BJ (cell line): Measurements from ENCODE around the gene CATSPERD. TPM values are rescaled to one million over a fixed set of nuclear protein-coding genes. Genes with fewer than 3 reads are reported as not detected.

Experiments
- CTCF ChIA-PET: fragments of 350-600 bp; formaldehyde crosslinking; extraction: SDS; loops from one replicate; lab custom pipeline; 2021; ENCODE audit warnings: antibody characterized with exemption, inconsistent platforms; lab: Yijun Ruan, JAX
- POLR2A ChIA-PET: fragments of 300-600 bp; sonication (Branson Sonifier 250); formaldehyde crosslinking; extraction: SDS; loops from one replicate; lab custom pipeline; 2021; ENCODE audit warnings: antibody characterized with exemption; lab: Charles Lee
- DNase-seq: peaks from one replicate; pipeline ENCODE4 v3.0.0-alpha.2; 2011; ENCODE audit warnings: low read depth
- H3K27me3 ChIP-seq: 2 replicates; pipeline ENCODE4 v1.6.0; 2011; ENCODE audit warnings: low read length; ENCODE audit not compliant: control insufficient read depth, insufficient read depth
- H3K36me3 ChIP-seq: 2 replicates; pipeline ENCODE4 v1.5.1; 2011; ENCODE audit warnings: low read length; ENCODE audit not compliant: control insufficient read depth, insufficient read depth
- H3K4me3 ChIP-seq: 2 replicates; pipeline ENCODE4 v1.5.1; 2011; ENCODE audit warnings: low read depth, mild to moderate bottlenecking, control low read depth, low read length
- polyA plus RNA-seq: library from polyadenylated mRNA; depleted of rRNA; stranded (reverse); fragments of >200 nt; gene quantifications from 2 replicates; pipeline ENCODE4 v1.2.3, GENCODE V29; 2011
- TF ChIP-seq, protein P1 (sequence below): IDR thresholded peaks from 2 replicates; pipeline ENCODE4 v1.5.1; 2011; ENCODE audit warnings: low read depth, mild to moderate bottlenecking, control low read depth, inconsistent platforms, low read length, moderate library complexity; ENCODE audit not compliant: insufficient read depth

CATSPERD gene
- polyA plus RNA-seq, 1 experiment: not detected

GRCh38 chr19:5809469-5809868 is 89.0 kb downstream of the CATSPERD start:
- TF ChIP-seq, protein P1, sequence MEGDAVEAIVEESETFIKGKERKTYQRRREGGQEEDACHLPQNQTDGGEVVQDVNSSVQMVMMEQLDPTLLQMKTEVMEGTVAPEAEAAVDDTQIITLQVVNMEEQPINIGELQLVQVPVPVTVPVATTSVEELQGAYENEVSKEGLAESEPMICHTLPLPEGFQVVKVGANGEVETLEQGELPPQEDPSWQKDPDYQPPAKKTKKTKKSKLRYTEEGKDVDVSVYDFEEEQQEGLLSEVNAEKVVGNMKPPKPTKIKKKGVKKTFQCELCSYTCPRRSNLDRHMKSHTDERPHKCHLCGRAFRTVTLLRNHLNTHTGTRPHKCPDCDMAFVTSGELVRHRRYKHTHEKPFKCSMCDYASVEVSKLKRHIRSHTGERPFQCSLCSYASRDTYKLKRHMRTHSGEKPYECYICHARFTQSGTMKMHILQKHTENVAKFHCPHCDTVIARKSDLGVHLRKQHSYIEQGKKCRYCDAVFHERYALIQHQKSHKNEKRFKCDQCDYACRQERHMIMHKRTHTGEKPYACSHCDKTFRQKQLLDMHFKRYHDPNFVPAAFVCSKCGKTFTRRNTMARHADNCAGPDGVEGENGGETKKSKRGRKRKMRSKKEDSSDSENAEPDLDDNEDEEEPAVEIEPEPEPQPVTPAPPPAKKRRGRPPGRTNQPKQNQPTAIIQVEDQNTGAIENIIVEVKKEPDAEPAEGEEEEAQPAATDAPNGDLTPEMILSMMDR: no peak
- peaks cover 4% of the 10 kb centered on the region for H3K27me3 ChIP-seq
- no peaks in the 10 kb centered on the region for H3K36me3 ChIP-seq
- POLR2A ChIA-PET: no interaction called here
- no peak for DNase-seq
- no peak overlapping the region for H3K4me3 ChIP-seq
- CTCF ChIA-PET: no interaction called here

DNA sequence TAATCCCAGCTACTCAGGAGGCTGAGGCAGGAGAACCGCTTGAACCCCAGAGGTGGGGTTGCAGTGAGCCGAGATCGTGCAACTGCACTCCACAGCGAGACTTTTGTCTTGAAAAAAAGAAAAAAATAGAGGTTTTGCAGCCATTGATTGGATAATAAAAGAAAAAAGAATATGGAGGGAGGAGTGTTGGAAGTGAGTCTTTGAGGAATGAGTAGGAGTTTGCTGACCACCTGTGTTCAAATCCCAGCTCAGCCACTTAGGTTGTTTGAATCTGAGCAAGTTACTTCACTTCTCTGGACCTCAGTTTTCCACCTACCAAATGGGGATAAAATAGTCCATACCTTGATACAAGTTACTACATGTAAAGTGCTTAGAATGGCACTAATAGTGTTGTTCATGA is 90.7 kb downstream of the CATSPERD start:
- Histone ChIP-seq H3K4me3 (no peak overlapping the region), H3K27me3 (peaks cover 4% of the 10 kb centered on the region), H3K36me3 (no peaks in the 10 kb centered on the region)
- DNase-seq: no peak
- TF ChIP-seq, protein P1: no peak
- CTCF ChIA-PET: interaction anchor here (0.6 to 1.4 kb wide), 2 partner anchors 82 to 211 kb away, joined by 3 to 5 read pairs; no protein-coding TSS in a partner anchor
- POLR2A ChIA-PET: no interaction called here

- DNase-seq: no peak
- ChIA-PET POLR2A (no interaction called here), CTCF (interaction anchor here (0.5 to 1.3 kb wide), 2 partner anchors 10 to 20 kb away, joined by 3 to 5 read pairs; no protein-coding TSS in a partner anchor)
- Histone ChIP-seq H3K27me3 (peaks cover 3% of the 10 kb centered on the region; the same call in 1 of the 2 replicates), H3K36me3 (no peaks in the 10 kb centered on the region), H3K4me3 (no peak overlapping the region)
- TF ChIP-seq, protein P1: no peak
These were observed 93.8 kb downstream of the CATSPERD start for GRCh38 chr19:5814123-5814851.

GRCh38 chr19:5814852-5815246 is 94.4 kb downstream of the CATSPERD start:
- DNase-seq: no peak
- Histone ChIP-seq H3K36me3 (no peaks in the 10 kb centered on the region), H3K4me3 (no peak overlapping the region), H3K27me3 (peaks cover 3% of the 10 kb centered on the region; the same call in 1 of the 2 replicates)
- TF ChIP-seq, protein P1: no peak
- CTCF ChIA-PET: interaction anchor here (0.5 to 1.3 kb wide), 2 partner anchors 11 to 20 kb away, joined by 3 to 5 read pairs; no protein-coding TSS in a partner anchor
- POLR2A ChIA-PET: no interaction called here

GRCh38 chr19:5817218-5817617 is 96.8 kb downstream of the CATSPERD start:
- TF ChIP-seq, protein P1: no peak
- ChIA-PET CTCF (interaction anchor here (1.1 kb wide), 1 partner anchor 13 kb away, joined by 3 read pairs; the partner anchor contains the start of gene NRTN), POLR2A (no interaction called here)

More at GRCh38 chr19:5817218-5817617, 96.8 kb downstream of the CATSPERD start:
- no peak for DNase-seq
- no peak overlapping the region for H3K4me3 ChIP-seq
- no peaks in the 10 kb centered on the region for H3K36me3 ChIP-seq
- H3K27me3 ChIP-seq: peaks cover 3% of the 10 kb centered on the region; the same call in 1 of the 2 replicates
